ENCODE results near the gene OSGIN1. TPM values are rescaled to one million over a fixed set of nuclear protein-coding genes. Genes with fewer than 3 reads are reported as not detected.

OSGIN1 gene
- total and polyA plus RNA-seq, 9 donors = 0.65 to 9.3 (median 5.4) TPM

GRCh38 chr16:83974475-83974874 is 21.4 kb downstream of the OSGIN1 start:
- H3K4me1 ChIP-seq (ENCODE audit: insufficient read depth) = no peaks in the 10 kb centered on the region
- no peak overlapping the region for H3K27ac ChIP-seq
- intact Hi-C loops (cut with DNase I) = loop anchor here in 1 of 4 donors (5.0 kb wide), 1 partner anchor 73 kb away; no protein-coding TSS in a partner anchor
- TF ChIP-seq CTCF (IDR thresholded peaks at IDR 0.05) (no peak), EP300 (IDR thresholded peaks at IDR 0.05) (no peak)
- H3K36me3 ChIP-seq = no peaks in the 10 kb centered on the region
- no peaks in the 10 kb centered on the region for H3K27me3 ChIP-seq
- H3K4me3 ChIP-seq = no peak overlapping the region
- no peak for DNase-seq
- WGBS, 3 donors = 17 to 26% (median 25%) methylated on average over 7 of the region's 7 CpGs
- no peaks in the 10 kb centered on the region for H3K9me3 ChIP-seq

- intact Hi-C loops (cut with DNase I) = no loop called here
- no peak overlapping the region for H3K27ac ChIP-seq
- no peaks in the 10 kb centered on the region for H3K9me3 ChIP-seq
- no peak for TF ChIP-seq POLR2A (IDR thresholded peaks at IDR 0.05)
- TF ChIP-seq CTCF (IDR thresholded peaks at IDR 0.05) = no peak
- TF ChIP-seq EP300 (IDR thresholded peaks at IDR 0.05) = no peak
- no peaks in the 10 kb centered on the region for H3K27me3 ChIP-seq
- 75 to 83% (median 80%) methylated on average over 15 of the region's 15 CpGs for WGBS, 3 donors
- no peak overlapping the region for H3K4me3 ChIP-seq
- H3K4me1 ChIP-seq (ENCODE audit: insufficient read depth) = no peaks in the 10 kb centered on the region
- no peaks in the 10 kb centered on the region for H3K36me3 ChIP-seq
- no peak for DNase-seq
Measured at GRCh38 chr16:83975590-83976260, 22.7 kb downstream of the OSGIN1 start.

GRCh38 chr16:83977056-83977815 is 24.2 kb downstream of the OSGIN1 start:
- Histone ChIP-seq H3K36me3 (no peaks in the 10 kb centered on the region), H3K4me1 (ENCODE audit: insufficient read depth) (no peaks in the 10 kb centered on the region), H3K27me3 (no peaks in the 10 kb centered on the region), H3K4me3 (no peak overlapping the region), H3K9me3 (no peaks in the 10 kb centered on the region), H3K27ac (no peak overlapping the region)
- no peak for TF ChIP-seq EP300 (IDR thresholded peaks at IDR 0.05)
- no peak for TF ChIP-seq CTCF (IDR thresholded peaks at IDR 0.05)
- no peak for TF ChIP-seq POLR2A (IDR thresholded peaks at IDR 0.05)
- no peak for DNase-seq
- 80 to 96% (median 95%) methylated on average over 6 of the region's 6 CpGs for WGBS, 3 donors
- intact Hi-C loops (cut with DNase I) = no loop called here

- 82 to 93% (median 83%) methylated on average over 5 of the region's 5 CpGs for WGBS, 3 donors
- no peaks in the 10 kb centered on the region for H3K27me3 ChIP-seq
- intact Hi-C loops (cut with DNase I) = no loop called here
- DNase-seq = no peak
- H3K4me1 ChIP-seq (ENCODE audit: insufficient read depth) = no peaks in the 10 kb centered on the region
- H3K36me3 ChIP-seq = no peaks in the 10 kb centered on the region
- TF ChIP-seq POLR2A (IDR thresholded peaks at IDR 0.05) (no peak), CTCF (IDR thresholded peaks at IDR 0.05) (no peak), EP300 (IDR thresholded peaks at IDR 0.05) (no peak)
- no peaks in the 10 kb centered on the region for H3K9me3 ChIP-seq
- H3K4me3 ChIP-seq = no peak overlapping the region
- H3K27ac ChIP-seq = no peak overlapping the region
Measured at GRCh38 chr16:83978401-83978904, 25.4 kb downstream of the OSGIN1 start.

Measured in ovary (tissue), 9 donors.